ENCODE results near the gene ALMS1. TPM values are rescaled to one million over a fixed set of nuclear protein-coding genes. Genes with fewer than 3 reads are reported as not detected.

Gene ALMS1
- total and polyA plus RNA-seq, 2 donors (not counting 3 experiments of a cell fraction or from before 2014, with no cell fraction given), result 5.7 to 15.4 TPM

- dilution Hi-C loops (cut with MboI; ENCODE audit: extremely low pct_ligation_motif_present, low sequenced_read_pairs) (no loop called here), intact Hi-C loops (cut with micrococcal nuclease) (no loop called here)
- H4K20me1 ChIP-seq (replicated peaks; ENCODE audit: control insufficient read depth, extremely low read depth, insufficient read depth, low read length), result no peaks in the 10 kb centered on the region
- no peak overlapping the region for H3K27ac ChIP-seq (ENCODE audit: insufficient read depth, low read depth, low read length)
- H3K79me2 ChIP-seq (ENCODE audit: control insufficient read depth, insufficient read depth, low read length), result no peaks in the 10 kb centered on the region
- TF ChIP-seq EZH2 (IDR thresholded peaks at IDR 0.05; ENCODE audit: borderline replicate concordance, low read depth, low read length, severe bottlenecking), result no peak
- no peak for TF ChIP-seq POLR2AphosphoS5 (IDR thresholded peaks at IDR 0.05; ENCODE audit: insufficient read depth, low read depth, low read length)
- no peak for TF ChIP-seq POLR2A (IDR thresholded peaks at IDR 0.05; ENCODE audit: low read depth, low read length)
- TF ChIP-seq FOS (IDR thresholded peaks at IDR 0.05; ENCODE audit: borderline replicate concordance, insufficient read depth, low read length), result no peak
- TF ChIP-seq CTCF (IDR thresholded peaks at IDR 0.05; ENCODE audit: extremely low read depth in 1 of 2, insufficient read depth in 1 of 2, low read depth in 1 of 2, low read length in 2 of 2), result no peak
- TF ChIP-seq MYC (IDR thresholded peaks at IDR 0.05; ENCODE audit: low read depth, low read length), result no peak
- no peak for TF ChIP-seq MAX (IDR thresholded peaks at IDR 0.05; ENCODE audit: insufficient read depth, insufficient read length)
- no peak for TF ChIP-seq GATA2 (IDR thresholded peaks at IDR 0.05; ENCODE audit: insufficient read depth, insufficient read length, low read depth, low read length)
- TF ChIP-seq JUN (IDR thresholded peaks at IDR 0.05; ENCODE audit: borderline replicate concordance, insufficient read depth, insufficient read length, low read depth), result no peak
- H3K27me3 ChIP-seq (ENCODE audit: control insufficient read depth in 2 of 2, insufficient read depth in 2 of 2, low read length in 2 of 2), result no peaks in the 10 kb centered on the region
- no peaks in the 10 kb centered on the region for H3K9me1 ChIP-seq (replicated peaks; ENCODE audit: control insufficient read depth, extremely low read depth, insufficient read depth, low read length)
- no peak overlapping the region for H3K4me2 ChIP-seq (ENCODE audit: insufficient read depth, low read length)
- DNase-seq (ENCODE audit: low read depth, low spot score) (no peak), FAIRE-seq (no peak)
- ChIA-PET POLR2A (no interaction called here), CTCF (no interaction called here)
- no peak overlapping the region for H2AFZ ChIP-seq (ENCODE audit: low read depth, low read length)
- no peak overlapping the region for H3K4me3 ChIP-seq (replicated peaks in 1 of 3; ENCODE audit: insufficient read depth in 1 of 3, low read depth in 1 of 3, low read length in 3 of 3)
- H3K9me3 ChIP-seq (replicated peaks; ENCODE audit: control insufficient read depth, insufficient read depth, low read length), result no peaks in the 10 kb centered on the region
- no peaks in the 10 kb centered on the region for H3K4me1 ChIP-seq (ENCODE audit: control insufficient read depth, extremely low read depth, insufficient read depth, low read length)
- BruUV-seq (replicated peaks), result no TSS peak
- H3K9ac ChIP-seq (replicated peaks; ENCODE audit: extremely low read depth, insufficient read depth, low read length), result no peak overlapping the region
- H3K36me3 ChIP-seq (ENCODE audit: control insufficient read depth in 2 of 2, extremely low read depth in 1 of 2, insufficient read depth in 2 of 2, low read length in 2 of 2), result peaks cover 0 to 6% of the 10 kb centered on the region in 2 experiments
Measured at GRCh38 chr2:73494031-73494430, 108.4 kb downstream of the ALMS1 start.
